CD4-positive, alpha-beta T cell treated with Interferon gamma for 1 hour (primary cell): ENCODE data around the gene PPM1D.
"Not testable (repeated sequence)": the region's sequence is repeated elsewhere in the genome, so short reads cannot be mapped to it uniquely, and the experiment has no call there.

Source experiments
- DNase-seq: peaks from one replicate; pipeline ENCODE4 v3.0.0-alpha.2; 2020

Gene PPM1D

DNA sequence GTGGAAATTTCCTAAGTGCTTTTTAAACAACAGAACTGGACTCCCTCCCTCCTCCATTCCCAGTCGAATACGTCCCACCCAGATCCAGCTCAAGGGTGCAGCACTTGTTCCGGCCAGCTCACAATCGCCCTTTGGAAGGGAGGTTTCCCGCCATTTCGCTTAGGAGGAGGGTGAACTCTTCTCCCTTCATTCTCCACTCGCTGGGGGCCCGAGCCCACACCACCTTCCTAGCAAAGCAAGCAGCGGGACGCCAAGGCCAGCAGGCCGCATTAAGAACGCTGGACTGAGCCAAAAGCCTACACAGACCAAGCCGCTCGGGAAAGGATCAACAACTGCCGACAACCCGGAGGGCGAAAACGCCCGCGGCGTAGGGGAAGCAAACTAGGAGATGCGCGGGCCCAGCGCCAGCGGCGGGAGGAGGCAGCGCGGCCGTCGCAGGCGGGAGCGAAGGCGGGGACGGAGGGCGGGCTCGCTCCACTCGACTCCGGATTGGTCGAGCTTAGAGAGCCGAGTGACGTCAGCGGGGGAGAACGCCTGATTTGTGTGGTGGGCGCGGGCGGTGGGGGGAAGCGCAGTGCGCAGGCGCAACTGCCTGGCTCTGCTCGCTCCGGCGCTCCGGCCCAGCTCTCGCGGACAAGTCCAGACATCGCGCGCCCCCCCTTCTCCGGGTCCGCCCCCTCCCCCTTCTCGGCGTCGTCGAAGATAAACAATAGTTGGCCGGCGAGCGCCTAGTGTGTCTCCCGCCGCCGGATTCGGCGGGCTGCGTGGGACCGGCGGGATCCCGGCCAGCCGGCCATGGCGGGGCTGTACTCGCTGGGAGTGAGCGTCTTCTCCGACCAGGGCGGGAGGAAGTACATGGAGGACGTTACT lies at the start of gene PPM1D:
TSS of gene PPM1D (plus strand) at position 574 of the 870 bp plus-strand sequence. CDS start at position 796, 222 bp downstream.
- peak; percentile 97 for DNase-seq

- not testable (repeated sequence) for DNase-seq
These were observed 47.7 kb upstream of the PPM1D start for GRCh38 chr17:60552255-60552654.

DNA sequence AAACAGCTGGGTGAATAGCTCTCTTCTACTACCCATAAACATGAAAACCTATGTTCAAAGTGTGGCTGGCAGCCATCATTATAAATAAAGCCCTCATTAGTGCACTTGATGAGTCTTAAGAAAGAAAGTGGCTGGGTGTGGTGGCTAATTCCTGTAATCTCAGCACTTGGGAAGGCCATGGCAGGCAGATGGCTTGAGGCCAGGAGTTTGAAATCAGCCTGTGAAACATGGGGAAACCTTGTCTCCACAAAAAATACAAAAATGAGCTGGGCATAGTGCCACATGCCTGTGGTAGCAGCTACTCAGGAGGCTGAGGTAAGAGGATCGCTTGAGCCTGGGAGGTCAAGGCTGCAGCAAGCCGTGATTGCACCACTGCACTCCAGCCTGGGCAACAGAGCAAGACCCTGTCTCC lies 45.6 kb upstream of the PPM1D start:
- DNase-seq = no peak

- DNase-seq = no peak
These were observed 44.2 kb upstream of the PPM1D start for GRCh38 chr17:60555786-60556185.

- DNase-seq = no peak
These were observed 42.2 kb upstream of the PPM1D start for GRCh38 chr17:60557805-60558204.

DNA sequence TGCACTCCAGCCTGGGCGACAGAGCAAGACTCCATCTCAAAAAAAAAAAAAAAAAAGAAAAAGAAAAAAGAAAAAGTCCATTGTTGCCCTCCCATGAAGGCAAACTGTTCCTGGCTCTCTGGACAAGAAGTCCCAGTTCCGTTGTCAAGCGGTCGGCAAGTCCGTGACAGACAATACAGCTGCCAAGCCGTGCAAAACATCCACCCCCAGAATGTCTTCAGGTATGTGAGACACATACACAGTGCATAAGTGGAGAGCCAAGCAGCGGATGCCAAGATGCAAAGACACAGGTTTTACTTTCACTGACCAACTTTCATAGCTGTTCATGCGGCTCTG lies 40.4 kb upstream of the PPM1D start:
- no peak for DNase-seq

GRCh38 chr17:60559995-60560859 lies 39.8 kb upstream of the PPM1D start:
- DNase-seq = no peak

- DNase-seq = no peak
These were observed 39.1 kb upstream of the PPM1D start for GRCh38 chr17:60560860-60561257.

DNA sequence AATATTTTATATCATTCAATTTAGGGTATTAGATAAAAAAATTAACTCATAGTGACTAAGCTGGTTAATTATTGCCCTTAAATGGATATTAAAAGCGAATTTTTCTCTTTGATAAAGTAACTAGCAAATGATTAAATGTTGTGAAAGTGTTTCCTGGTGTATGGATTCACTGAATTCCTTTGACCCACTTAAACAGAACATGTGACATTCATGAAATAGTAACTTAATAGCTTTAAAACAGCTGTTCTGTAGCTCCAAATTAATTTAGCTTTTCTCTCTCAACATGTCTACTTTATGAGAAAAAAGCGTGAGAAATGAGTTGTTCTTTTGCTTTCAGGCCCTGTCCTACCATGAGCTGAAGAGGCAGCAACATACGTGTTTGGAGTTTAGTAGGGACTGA lies 37.6 kb upstream of the PPM1D start:
- DNase-seq = no peak

DNA sequence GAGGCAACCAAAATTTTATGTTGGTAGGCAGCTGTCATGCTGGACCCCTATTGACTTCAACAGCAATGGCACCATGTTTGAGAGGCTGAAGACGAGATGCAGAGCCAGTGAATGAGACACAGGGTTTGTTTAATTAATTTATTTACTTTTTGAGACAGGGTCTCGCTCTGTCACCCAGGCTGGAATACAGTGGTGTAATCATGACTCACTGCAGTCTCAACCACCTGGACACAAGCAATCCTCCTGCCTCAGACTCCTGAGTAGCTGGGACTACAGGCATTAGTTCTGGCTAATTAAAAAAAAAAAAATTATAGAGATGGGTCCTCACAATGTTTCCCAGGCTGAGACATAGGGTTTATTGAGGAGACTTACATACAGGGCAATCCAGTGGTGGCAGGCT lies 36.2 kb upstream of the PPM1D start:
- no peak for DNase-seq

DNA sequence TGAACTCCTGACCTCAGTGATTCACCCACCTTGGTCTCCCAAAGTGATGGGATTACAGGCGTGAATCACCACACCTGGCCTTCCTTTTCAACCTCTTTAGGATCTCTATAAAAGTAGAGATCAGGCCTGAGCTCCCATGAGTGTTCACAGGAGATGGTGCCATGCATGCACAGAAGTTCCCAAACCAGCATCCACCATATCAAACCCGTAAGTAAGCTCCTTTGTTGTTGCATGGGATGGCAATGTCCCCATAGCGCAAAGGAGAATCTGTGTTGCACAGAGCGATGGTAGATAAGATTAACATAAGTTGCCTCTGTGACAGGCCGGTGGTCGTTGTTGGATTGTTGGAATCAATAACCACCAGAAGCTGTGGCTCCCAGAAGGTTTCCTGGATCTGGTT lies 34.8 kb upstream of the PPM1D start:
- DNase-seq = no peak

DNA sequence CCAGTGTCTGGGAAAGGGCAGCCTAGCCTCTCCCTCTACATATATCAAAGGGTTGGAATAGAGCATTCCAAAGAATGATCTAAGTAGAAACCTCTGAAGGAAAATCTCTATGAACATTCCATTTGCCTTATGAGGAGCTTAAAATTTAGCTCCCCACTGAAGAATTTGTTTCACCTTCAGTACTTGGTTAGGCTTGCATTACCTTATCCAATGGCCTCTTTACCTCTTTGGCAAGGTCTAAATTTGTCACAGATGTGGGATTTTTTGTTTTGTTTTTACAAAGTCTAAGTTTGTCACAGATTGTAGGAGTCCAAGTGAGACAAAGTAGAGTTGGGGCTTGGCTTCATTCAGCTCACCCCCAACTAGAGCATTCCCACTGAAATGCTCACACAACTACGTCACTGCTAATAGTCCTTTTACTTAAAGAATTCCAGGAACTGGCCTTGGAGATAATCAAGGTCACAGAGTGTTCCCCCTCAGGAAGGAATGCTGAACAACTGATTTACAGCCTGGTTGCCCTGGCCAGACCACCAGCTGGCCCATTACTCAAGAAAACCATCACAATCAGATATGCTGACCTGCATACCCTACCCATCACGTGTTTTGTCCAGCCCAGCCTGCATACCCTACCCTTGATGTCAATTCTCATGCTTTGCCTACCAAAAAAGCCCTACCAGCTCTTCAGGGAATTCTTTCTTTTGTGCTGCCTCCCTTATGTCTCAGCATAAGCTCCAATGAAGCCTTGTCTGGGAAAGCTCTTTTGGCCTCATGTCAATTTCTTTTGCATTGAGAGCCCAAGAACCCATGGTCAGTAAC lies 26.5 kb upstream of the PPM1D start:
- no peak for DNase-seq

DNA sequence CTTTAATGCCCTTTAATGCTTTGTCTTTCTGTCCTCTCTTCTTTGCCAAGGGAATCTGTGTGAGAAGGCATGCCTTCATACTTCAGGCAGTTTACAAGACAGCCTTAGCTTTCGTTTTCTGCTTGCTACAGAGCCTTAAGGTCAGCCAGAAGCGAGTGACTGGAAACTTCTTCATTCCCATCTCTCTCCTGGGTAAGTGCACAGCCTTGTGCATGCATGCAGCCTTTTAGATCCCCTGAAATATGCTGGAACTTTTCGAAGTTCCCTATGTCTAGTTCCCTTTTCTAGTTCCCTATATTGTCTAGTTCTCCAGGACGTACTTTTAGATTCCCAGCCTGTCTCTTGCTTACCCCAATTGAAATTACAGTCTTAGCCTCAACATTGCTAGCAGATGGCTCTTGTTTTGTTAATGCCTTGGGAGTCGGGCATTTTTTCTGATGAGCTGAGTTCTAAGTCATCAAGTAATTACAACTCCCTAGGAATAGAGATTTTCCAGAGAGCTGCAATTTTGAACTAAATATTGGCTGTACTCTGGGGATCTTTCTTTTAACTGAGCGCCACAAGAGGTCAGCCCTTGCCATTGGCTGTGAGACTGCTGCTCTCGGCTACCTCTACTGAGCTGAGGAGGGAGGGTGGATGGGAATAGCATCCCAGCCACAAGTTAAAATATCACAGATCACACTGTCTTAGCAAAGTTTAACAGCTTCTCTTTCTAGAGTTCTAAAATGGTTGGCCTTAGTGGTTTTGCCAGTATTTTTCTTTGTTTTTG lies 22.7 kb upstream of the PPM1D start:
- no peak for DNase-seq

GRCh38 chr17:60579090-60579489 lies 20.9 kb upstream of the PPM1D start:
- no peak for DNase-seq

DNA sequence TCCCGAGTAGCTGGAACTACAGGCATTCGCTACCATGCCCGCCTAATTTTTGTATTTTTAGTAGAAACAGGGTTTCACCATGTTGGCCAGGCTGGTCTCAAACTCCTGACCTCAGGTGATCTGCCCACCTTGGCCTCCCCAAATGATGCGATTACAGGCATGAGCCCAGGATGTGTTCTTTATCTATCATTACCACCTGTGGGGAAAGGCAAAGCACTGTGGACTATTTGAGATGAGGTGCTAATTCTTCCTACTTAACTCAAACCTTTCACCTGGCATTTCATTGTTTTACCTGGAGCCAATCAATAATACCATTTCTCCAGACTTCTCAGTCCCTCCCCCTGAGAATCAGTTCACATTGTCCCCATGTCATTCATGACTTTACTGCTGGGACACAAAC lies 20.4 kb upstream of the PPM1D start:
- DNase-seq = no peak

GRCh38 chr17:60583008-60583407 lies 17.0 kb upstream of the PPM1D start:
- DNase-seq = no peak

DNA sequence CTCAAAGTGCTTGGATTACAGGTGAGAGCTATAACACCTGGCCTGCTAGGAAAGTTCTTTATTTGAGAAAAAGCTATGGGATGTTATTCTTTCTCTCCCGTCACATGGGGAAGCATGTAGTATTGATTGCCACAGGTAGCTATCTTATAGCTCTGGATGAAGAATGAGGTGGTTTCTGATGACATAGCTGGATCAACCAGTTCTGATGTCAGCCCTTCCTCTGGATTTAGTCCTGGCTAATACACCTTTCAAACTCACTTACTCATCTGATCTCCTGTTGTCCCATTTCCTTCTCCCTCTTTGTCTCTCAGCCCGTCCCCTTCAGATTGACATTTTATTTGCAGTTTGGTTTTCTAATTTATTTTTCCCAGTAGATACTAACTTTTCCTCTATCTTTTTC lies 14.1 kb upstream of the PPM1D start:
- no peak for DNase-seq

DNA sequence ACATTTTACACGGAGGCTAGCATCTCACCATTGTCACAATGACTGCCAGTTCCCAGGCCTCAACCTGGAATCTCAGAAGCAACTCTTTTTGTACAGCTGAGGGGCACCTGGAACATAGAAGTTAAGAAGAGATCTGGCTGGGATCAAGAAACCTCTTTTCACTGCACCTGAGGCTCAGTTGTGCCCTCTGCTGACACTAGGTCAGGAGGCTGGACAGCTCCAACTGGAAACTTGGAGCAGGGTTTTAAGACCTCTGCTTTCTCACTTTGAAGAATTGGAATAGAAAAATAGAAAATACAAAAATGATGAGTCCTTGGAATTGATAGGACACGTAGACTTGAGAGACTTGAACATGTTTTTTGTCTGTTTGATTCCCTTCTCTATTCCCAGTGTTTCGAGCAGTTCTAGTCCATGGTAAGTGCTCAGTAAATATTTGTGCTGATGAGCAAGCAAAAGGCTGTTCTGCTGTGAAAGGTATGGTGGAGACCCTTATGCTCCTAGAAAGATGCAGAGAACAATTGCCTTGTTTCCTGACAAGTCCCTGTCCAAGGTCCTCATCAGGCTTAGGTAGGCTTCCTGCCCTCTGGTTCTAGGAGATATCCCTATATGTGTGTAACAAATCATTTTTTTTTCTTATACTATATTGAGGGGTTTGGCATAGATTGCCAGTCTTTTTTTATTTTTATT lies 13.6 kb upstream of the PPM1D start:
- no peak for DNase-seq

- no peak for DNase-seq
These were observed 9.9 kb upstream of the PPM1D start for GRCh38 chr17:60590070-60590469.

DNA sequence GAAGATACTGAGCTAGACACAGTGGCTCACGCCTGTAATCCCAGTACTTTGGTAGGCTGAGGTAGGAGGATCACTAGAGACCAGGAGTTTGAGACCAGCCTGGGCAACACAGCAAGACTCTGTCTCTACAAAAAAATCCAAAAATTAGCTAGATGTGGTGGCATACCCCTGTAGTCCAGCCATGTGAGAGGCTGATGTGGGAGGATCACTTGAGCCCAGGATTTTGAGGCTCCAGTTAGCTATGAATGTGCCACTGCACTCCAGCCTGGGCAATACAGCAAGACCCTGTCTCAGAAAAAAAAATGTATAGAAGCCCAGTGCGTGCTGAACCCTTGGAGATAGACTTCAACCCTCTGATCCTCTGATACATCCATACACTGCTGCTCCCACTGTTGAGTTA lies 7.2 kb upstream of the PPM1D start:
- no peak for DNase-seq

GRCh38 chr17:60593441-60594036 lies 6.5 kb upstream of the PPM1D start:
- not testable (repeated sequence) for DNase-seq
